Measurements from ENCODE around the gene TM2D3.

TM2D3 gene

GRCh38 chr15:101676921-101677329 lies 24.7 kb upstream of the TM2D3 start:
- H3K27ac ChIP-seq (ENCODE audit: low read length) = no peak overlapping the region
- no peak overlapping the region for H3K4me3 ChIP-seq (ENCODE audit: low read depth in 1 of 2, low read length in 2 of 2)
- H3K9me3 ChIP-seq (ENCODE audit: control insufficient read depth in 1 of 2, low read length in 2 of 2) = no peaks in the 10 kb centered on the region
- peaks cover 15 to 50% of the 10 kb centered on the region in 2 donors for H3K36me3 ChIP-seq (ENCODE audit: control insufficient read depth in 1 of 2, insufficient read depth in 2 of 2, low read length in 2 of 2)
- H3K27me3 ChIP-seq (ENCODE audit: low read depth, low read length) = no peaks in the 10 kb centered on the region
- H3K4me1 ChIP-seq (ENCODE audit: control insufficient read depth in 1 of 2, insufficient read depth in 2 of 2, low read length in 2 of 2) = no peaks in the 10 kb centered on the region

- Histone ChIP-seq H3K9me3 (ENCODE audit: control insufficient read depth in 1 of 2, low read length in 2 of 2) (no peaks in the 10 kb centered on the region), H3K36me3 (ENCODE audit: control insufficient read depth in 1 of 2, insufficient read depth in 2 of 2, low read length in 2 of 2) (peaks cover 12 to 50% of the 10 kb centered on the region in 2 donors), H3K27ac (ENCODE audit: low read length) (no peak overlapping the region), H3K4me3 (ENCODE audit: low read depth in 1 of 2, low read length in 2 of 2) (no peak overlapping the region), H3K4me1 (ENCODE audit: control insufficient read depth in 1 of 2, insufficient read depth in 2 of 2, low read length in 2 of 2) (no peaks in the 10 kb centered on the region), H3K27me3 (ENCODE audit: low read depth, low read length) (no peaks in the 10 kb centered on the region)
Measured at GRCh38 chr15:101675796-101676582, 23.8 kb upstream of the TM2D3 start.

- no peak overlapping the region for H3K27ac ChIP-seq (ENCODE audit: low read length)
- no peaks in the 10 kb centered on the region for H3K27me3 ChIP-seq (ENCODE audit: low read depth, low read length)
- no peak overlapping the region for H3K4me3 ChIP-seq (ENCODE audit: low read depth in 1 of 2, low read length in 2 of 2)
- no peaks in the 10 kb centered on the region for H3K4me1 ChIP-seq (ENCODE audit: control insufficient read depth in 1 of 2, insufficient read depth in 2 of 2, low read length in 2 of 2)
- peaks cover 18 to 54% of the 10 kb centered on the region in 2 donors for H3K36me3 ChIP-seq (ENCODE audit: control insufficient read depth in 1 of 2, insufficient read depth in 2 of 2, low read length in 2 of 2)
- no peaks in the 10 kb centered on the region for H3K9me3 ChIP-seq (ENCODE audit: control insufficient read depth in 1 of 2, low read length in 2 of 2)
Measured at GRCh38 chr15:101675015-101675414, 22.8 kb upstream of the TM2D3 start.

DNA sequence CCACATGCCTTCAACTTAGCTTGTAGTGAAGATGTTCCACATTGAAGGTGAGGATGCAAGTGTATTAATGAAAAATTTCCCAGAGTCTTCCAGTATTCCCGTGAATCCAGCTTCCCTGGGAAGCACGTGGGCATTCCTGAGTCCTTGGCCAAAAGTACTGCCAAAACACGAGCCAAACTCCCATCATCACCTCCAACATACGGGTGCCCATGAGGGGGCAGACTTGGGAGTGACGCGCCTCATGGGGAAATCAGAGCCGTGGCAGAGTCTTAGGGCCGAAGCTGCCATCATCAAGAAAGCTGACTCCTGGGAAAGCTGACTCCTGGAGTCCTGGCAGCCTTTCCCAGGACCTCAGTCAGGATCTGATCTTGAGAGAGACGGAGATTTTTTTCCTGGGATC lies 20.1 kb upstream of the TM2D3 start:
- peaks cover 22 to 59% of the 10 kb centered on the region in 2 donors for H3K36me3 ChIP-seq (ENCODE audit: control insufficient read depth in 1 of 2, insufficient read depth in 2 of 2, low read length in 2 of 2)
- no peak overlapping the region for H3K27ac ChIP-seq (ENCODE audit: low read length)
- no peak overlapping the region for H3K4me3 ChIP-seq (ENCODE audit: low read depth in 1 of 2, low read length in 2 of 2)
- H3K9me3 ChIP-seq (ENCODE audit: control insufficient read depth in 1 of 2, low read length in 2 of 2) = peaks cover 0 to 1% of the 10 kb centered on the region in 2 donors
- H3K4me1 ChIP-seq (ENCODE audit: control insufficient read depth in 1 of 2, insufficient read depth in 2 of 2, low read length in 2 of 2) = no peaks in the 10 kb centered on the region
- H3K27me3 ChIP-seq (ENCODE audit: low read depth, low read length) = no peaks in the 10 kb centered on the region

- H3K4me1 ChIP-seq (ENCODE audit: control insufficient read depth in 1 of 2, insufficient read depth in 2 of 2, low read length in 2 of 2) = no peaks in the 10 kb centered on the region
- peaks cover 22 to 47% of the 10 kb centered on the region in 2 donors for H3K36me3 ChIP-seq (ENCODE audit: control insufficient read depth in 1 of 2, insufficient read depth in 2 of 2, low read length in 2 of 2)
- H3K4me3 ChIP-seq (ENCODE audit: low read depth in 1 of 2, low read length in 2 of 2) = no peak overlapping the region
- H3K27me3 ChIP-seq (ENCODE audit: low read depth, low read length) = no peaks in the 10 kb centered on the region
- no peak overlapping the region for H3K27ac ChIP-seq (ENCODE audit: low read length)
- peaks cover 0 to 6% of the 10 kb centered on the region in 2 donors for H3K9me3 ChIP-seq (ENCODE audit: control insufficient read depth in 1 of 2, low read length in 2 of 2)
Measured at GRCh38 chr15:101669744-101670143, 17.6 kb upstream of the TM2D3 start.

DNA sequence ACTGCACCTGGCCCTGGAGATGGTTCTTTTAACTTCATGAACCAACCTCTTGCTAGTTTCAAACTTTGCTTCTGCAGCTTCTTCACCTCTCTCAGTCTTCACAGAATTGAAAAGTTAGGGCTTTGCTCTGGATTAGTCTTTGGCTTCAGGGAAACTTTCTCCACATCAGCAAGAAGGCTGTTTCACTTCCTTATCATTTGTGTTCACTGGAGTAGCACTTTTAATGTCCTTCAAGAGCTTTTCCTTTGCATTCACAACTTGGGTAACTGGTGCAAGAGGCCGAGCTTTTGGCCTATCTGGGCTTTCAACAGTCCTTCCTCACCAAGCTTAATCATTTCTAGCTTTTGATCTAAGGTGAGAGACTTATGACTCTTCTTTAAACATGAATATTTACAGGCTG lies 15.7 kb upstream of the TM2D3 start:
- Histone ChIP-seq H3K27me3 (ENCODE audit: low read depth, low read length) (no peaks in the 10 kb centered on the region), H3K27ac (ENCODE audit: low read length) (no peak overlapping the region), H3K36me3 (ENCODE audit: control insufficient read depth in 1 of 2, insufficient read depth in 2 of 2, low read length in 2 of 2) (peaks cover 14 to 30% of the 10 kb centered on the region in 2 donors), H3K4me1 (ENCODE audit: control insufficient read depth in 1 of 2, insufficient read depth in 2 of 2, low read length in 2 of 2) (no peaks in the 10 kb centered on the region), H3K4me3 (ENCODE audit: low read depth in 1 of 2, low read length in 2 of 2) (no peak overlapping the region), H3K9me3 (ENCODE audit: control insufficient read depth in 1 of 2, low read length in 2 of 2) (peaks cover 0 to 6% of the 10 kb centered on the region in 2 donors)

DNA sequence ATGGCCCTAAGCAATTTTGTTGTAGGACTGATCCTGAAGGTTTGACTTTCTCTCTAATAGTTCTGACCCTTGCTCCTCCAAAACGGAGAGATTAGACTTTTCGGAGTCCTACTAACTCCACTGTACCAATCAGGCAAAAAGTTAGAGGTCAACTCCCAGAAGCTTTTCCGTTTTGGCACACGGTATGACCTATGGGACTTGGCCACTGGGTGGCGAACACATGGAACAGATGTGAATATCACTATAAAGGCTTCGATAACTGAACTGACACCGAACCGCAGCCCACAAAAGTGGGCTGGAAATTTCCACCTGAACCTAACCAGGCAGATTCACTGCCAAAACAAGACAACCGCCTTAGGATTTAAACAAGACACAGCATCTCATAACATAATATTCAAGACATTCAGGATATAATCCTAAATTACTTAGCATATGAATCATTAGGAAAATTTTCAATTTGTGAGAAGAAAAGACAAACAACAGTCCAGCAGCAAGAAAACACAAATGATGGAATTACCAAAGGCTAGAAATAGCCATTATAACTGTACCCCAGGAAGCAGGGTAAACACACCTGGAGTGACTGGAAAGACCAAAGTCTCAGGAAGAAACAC lies 12.2 kb upstream of the TM2D3 start:
- no peaks in the 10 kb centered on the region for H3K27me3 ChIP-seq (ENCODE audit: low read depth, low read length)
- no peak overlapping the region for H3K4me3 ChIP-seq (ENCODE audit: low read depth in 1 of 2, low read length in 2 of 2)
- H3K9me3 ChIP-seq (ENCODE audit: control insufficient read depth in 1 of 2, low read length in 2 of 2) = peaks cover 0 to 6% of the 10 kb centered on the region in 2 donors
- H3K4me1 ChIP-seq (ENCODE audit: control insufficient read depth in 1 of 2, insufficient read depth in 2 of 2, low read length in 2 of 2) = no peaks in the 10 kb centered on the region
- H3K27ac ChIP-seq (ENCODE audit: low read length) = no peak overlapping the region
- H3K36me3 ChIP-seq (ENCODE audit: control insufficient read depth in 1 of 2, insufficient read depth in 2 of 2, low read length in 2 of 2) = peaks cover 13 to 25% of the 10 kb centered on the region in 2 donors

DNA sequence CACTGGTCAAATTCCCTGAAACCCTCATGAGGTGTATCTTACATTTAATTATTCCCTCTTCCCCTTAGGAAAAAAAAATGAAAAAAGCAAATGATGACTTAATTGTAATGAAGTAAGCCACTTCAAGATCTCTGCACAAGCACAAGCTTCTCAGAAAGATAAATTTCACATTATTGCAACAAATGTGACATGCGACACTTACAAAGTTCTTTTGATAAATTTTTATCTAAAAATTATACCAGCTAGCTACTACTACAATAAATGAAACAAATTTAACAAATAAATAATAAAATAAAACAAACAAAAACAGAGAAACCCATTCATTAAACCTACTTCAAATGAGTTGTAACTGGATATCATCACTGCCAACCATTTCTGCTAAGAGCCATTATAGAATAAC lies 10.0 kb upstream of the TM2D3 start:
- Histone ChIP-seq H3K27ac (ENCODE audit: low read length) (no peak overlapping the region), H3K27me3 (ENCODE audit: low read depth, low read length) (no peaks in the 10 kb centered on the region), H3K36me3 (ENCODE audit: control insufficient read depth in 1 of 2, insufficient read depth in 2 of 2, low read length in 2 of 2) (peaks cover 9 to 23% of the 10 kb centered on the region in 2 donors)

DNA sequence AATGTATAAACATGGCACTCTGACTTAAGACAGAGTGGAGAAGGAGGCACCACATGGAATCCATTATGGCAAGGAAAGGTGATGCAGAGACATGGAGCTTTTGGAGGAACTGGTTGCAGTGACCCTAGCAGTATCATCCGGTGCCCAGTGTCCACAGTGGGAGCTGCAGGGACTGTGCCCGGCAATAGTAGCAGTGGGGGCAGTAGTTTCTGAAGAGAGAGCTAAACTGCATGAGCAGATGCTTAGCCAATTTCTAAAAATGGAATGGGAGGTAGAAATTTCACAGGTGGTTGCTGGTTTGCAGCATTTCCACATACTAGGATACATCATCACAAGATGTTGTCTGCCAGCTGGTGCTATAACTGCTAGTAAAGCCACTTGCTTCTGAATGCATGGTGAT lies 7.8 kb upstream of the TM2D3 start:
- H3K9me3 ChIP-seq (ENCODE audit: control insufficient read depth in 1 of 2, low read length in 2 of 2) = no peaks in the 10 kb centered on the region
- no peak overlapping the region for H3K4me3 ChIP-seq (ENCODE audit: low read depth in 1 of 2, low read length in 2 of 2)
- H3K27me3 ChIP-seq (ENCODE audit: low read depth, low read length) = no peaks in the 10 kb centered on the region
- peaks cover 9 to 28% of the 10 kb centered on the region in 2 donors for H3K36me3 ChIP-seq (ENCODE audit: control insufficient read depth in 1 of 2, insufficient read depth in 2 of 2, low read length in 2 of 2)
- H3K27ac ChIP-seq (ENCODE audit: low read length) = no peak overlapping the region
- H3K4me1 ChIP-seq (ENCODE audit: control insufficient read depth in 1 of 2, insufficient read depth in 2 of 2, low read length in 2 of 2) = peaks cover 0 to 3% of the 10 kb centered on the region in 2 donors

More for the DNA sequence above, 10.0 kb upstream of the TM2D3 start:
- H3K4me1 ChIP-seq (ENCODE audit: control insufficient read depth in 1 of 2, insufficient read depth in 2 of 2, low read length in 2 of 2) = peaks cover 0 to 3% of the 10 kb centered on the region in 2 donors
- no peak overlapping the region for H3K4me3 ChIP-seq (ENCODE audit: low read depth in 1 of 2, low read length in 2 of 2)
- H3K9me3 ChIP-seq (ENCODE audit: control insufficient read depth in 1 of 2, low read length in 2 of 2) = peaks cover 0 to 4% of the 10 kb centered on the region in 2 donors

GRCh38 chr15:101657968-101658784 lies 6.0 kb upstream of the TM2D3 start:
- no peaks in the 10 kb centered on the region for H3K9me3 ChIP-seq (ENCODE audit: control insufficient read depth in 1 of 2, low read length in 2 of 2)
- H3K4me1 ChIP-seq (ENCODE audit: control insufficient read depth in 1 of 2, insufficient read depth in 2 of 2, low read length in 2 of 2) = peaks cover 0 to 3% of the 10 kb centered on the region in 2 donors
- H3K4me3 ChIP-seq (ENCODE audit: low read depth in 1 of 2, low read length in 2 of 2) = no peak overlapping the region
- no peak overlapping the region for H3K27ac ChIP-seq (ENCODE audit: low read length)
- no peaks in the 10 kb centered on the region for H3K27me3 ChIP-seq (ENCODE audit: low read depth, low read length)
- peaks cover 9 to 28% of the 10 kb centered on the region in 2 donors for H3K36me3 ChIP-seq (ENCODE audit: control insufficient read depth in 1 of 2, insufficient read depth in 2 of 2, low read length in 2 of 2)

DNA sequence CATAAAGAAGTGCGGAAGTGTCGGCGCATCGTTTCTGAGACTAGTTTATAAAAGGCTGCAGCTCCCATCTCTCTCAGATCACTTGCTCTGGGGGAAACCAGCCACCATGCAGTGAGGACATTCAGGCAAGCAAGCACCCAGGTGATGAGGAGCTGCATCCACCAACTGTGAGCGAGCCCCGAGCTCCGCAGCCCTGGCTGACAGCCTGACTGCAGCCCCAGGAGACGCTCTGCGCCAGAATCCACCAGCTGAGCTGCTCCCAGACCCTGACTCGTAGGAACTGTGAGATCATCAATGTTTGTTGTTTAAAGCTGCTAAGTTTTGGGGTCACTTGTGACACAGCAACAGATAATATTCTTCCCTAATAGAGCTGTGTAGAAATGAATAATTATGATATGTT lies 5.0 kb upstream of the TM2D3 start:
- peaks cover 0 to 8% of the 10 kb centered on the region in 2 donors for H3K4me1 ChIP-seq (ENCODE audit: control insufficient read depth in 1 of 2, insufficient read depth in 2 of 2, low read length in 2 of 2)
- H3K4me3 ChIP-seq (ENCODE audit: low read depth in 1 of 2, low read length in 2 of 2) = no peak overlapping the region
- no peaks in the 10 kb centered on the region for H3K9me3 ChIP-seq (ENCODE audit: control insufficient read depth in 1 of 2, low read length in 2 of 2)
- H3K36me3 ChIP-seq (ENCODE audit: control insufficient read depth in 1 of 2, insufficient read depth in 2 of 2, low read length in 2 of 2) = peaks cover 9 to 28% of the 10 kb centered on the region in 2 donors
- no peaks in the 10 kb centered on the region for H3K27me3 ChIP-seq (ENCODE audit: low read depth, low read length)
- no peak overlapping the region for H3K27ac ChIP-seq (ENCODE audit: low read length)
